Measurements from ENCODE around the gene FXYD7.

DNA sequence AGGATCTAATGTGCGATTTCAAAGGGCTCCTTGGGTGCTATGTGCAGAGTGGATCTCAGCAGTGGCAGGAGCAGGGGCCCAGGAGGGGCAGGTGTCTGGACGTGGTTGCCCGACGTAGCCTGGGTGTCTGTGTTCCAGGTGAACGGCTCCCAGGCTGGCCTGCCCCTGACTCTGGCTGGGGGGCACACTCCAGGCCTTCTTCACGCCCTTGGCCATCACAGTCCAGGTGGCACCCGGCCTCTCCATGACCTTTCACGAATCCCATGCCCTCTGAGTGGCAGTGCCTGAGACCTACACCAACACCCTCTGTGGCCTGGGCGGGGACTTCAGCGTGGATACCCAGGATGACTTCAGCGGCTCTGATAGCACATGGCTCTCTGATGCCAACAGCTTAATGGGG, 38.7 kb upstream of the FXYD7 start:
- TF ChIP-seq, protein P1, sequence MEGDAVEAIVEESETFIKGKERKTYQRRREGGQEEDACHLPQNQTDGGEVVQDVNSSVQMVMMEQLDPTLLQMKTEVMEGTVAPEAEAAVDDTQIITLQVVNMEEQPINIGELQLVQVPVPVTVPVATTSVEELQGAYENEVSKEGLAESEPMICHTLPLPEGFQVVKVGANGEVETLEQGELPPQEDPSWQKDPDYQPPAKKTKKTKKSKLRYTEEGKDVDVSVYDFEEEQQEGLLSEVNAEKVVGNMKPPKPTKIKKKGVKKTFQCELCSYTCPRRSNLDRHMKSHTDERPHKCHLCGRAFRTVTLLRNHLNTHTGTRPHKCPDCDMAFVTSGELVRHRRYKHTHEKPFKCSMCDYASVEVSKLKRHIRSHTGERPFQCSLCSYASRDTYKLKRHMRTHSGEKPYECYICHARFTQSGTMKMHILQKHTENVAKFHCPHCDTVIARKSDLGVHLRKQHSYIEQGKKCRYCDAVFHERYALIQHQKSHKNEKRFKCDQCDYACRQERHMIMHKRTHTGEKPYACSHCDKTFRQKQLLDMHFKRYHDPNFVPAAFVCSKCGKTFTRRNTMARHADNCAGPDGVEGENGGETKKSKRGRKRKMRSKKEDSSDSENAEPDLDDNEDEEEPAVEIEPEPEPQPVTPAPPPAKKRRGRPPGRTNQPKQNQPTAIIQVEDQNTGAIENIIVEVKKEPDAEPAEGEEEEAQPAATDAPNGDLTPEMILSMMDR (IDR thresholded peaks at IDR 0.05), result no peak
- TF ChIP-seq POLR2A (IDR thresholded peaks at IDR 0.05), result no peak
